GM12878 (cell line): Measurements from ENCODE around the gene VARS1. TPM values are rescaled to one million over a fixed set of nuclear protein-coding genes. Genes with fewer than 3 reads are reported as not detected.

Experiments used
- ESRRA ChIP-seq: IDR thresholded peaks from 2 replicates; pipeline ENCODE4 v1.6.1; 2012; ENCODE audit warnings: mild to moderate bottlenecking, low read length, improper control_type of control experiment
- NFXL1 ChIP-seq: fragments of 450-650 bp; IDR thresholded peaks from 2 replicates; pipeline ENCODE4 v1.6.1; 2017; ENCODE audit warnings: antibody characterized with exemption, mild to moderate bottlenecking, borderline replicate concordance
- NR2F1 ChIP-seq: fragments of 450-650 bp; conservative IDR thresholded peaks from 2 replicates; pipeline ENCODE4 v1.6.1; 2017; ENCODE audit warnings: mild to moderate bottlenecking
- PAX8 ChIP-seq: fragments of 450-650 bp; IDR thresholded peaks from 2 replicates; pipeline ENCODE4 v1.6.1; 2017; ENCODE audit warnings: mild to moderate bottlenecking, moderate library complexity
- SIN3A ChIP-seq: IDR thresholded peaks from 2 replicates; pipeline ENCODE4 v1.6.1; 2012; ENCODE audit warnings: low read depth, low read length, improper control_type of control experiment
- polyA plus RNA-seq, 11 experiments: library from polyadenylated mRNA; depleted of rRNA in 4 of 11; unstranded in 6 of 11; stranded (reverse) in 5 of 11; fragments of >200 nt; fragmentation: Nextera tagmentation in 4 of 11; fragmentation: Illumina TruSeq in 1 of 11; extraction: Ambion mirVana in 4 of 11; extraction: Trizol in 1 of 11; gene quantifications; 1 replicate in 1 of 11; 2 replicates in 10 of 11; pipeline versions ENCODE4 v1.2.1 to v1.2.3, GENCODE V29; 2011 to 2016; ENCODE audit warnings: inconsistent platforms in 2 of 11, missing spikeins in 2 of 11, low read depth in 1 of 11
- total RNA-seq, 4 experiments: library from RNA; depleted of rRNA in 3 of 4; stranded (reverse); fragments of >200 nt in 3 of 4; fragmentation: Illumina TruSeq in 1 of 4; extraction: Trizol in 1 of 4; gene quantifications; 2 replicates each; pipeline versions ENCODE4 v1.2.1 to v1.2.3, GENCODE V29; 2013 to 2021
- TF ChIP-seq, protein P1 (sequence below): IDR thresholded peaks from 2 replicates; pipeline ENCODE4 v1.6.1; 2012; ENCODE audit warnings: mild to moderate bottlenecking, low read depth, low read length
- TF ChIP-seq, protein P2 (sequence below): fragments of 450-650 bp; IDR thresholded peaks from 2 replicates; pipeline ENCODE4 v1.6.1; 2017; ENCODE audit warnings: mild to moderate bottlenecking, moderate library complexity

Gene VARS1
- total and polyA plus RNA-seq, 10 of the 15 experiments (the other 5 are each of a cell fraction or from before 2014, with no cell fraction given), result 1.2 to 243 (median 80.7) TPM

DNA sequence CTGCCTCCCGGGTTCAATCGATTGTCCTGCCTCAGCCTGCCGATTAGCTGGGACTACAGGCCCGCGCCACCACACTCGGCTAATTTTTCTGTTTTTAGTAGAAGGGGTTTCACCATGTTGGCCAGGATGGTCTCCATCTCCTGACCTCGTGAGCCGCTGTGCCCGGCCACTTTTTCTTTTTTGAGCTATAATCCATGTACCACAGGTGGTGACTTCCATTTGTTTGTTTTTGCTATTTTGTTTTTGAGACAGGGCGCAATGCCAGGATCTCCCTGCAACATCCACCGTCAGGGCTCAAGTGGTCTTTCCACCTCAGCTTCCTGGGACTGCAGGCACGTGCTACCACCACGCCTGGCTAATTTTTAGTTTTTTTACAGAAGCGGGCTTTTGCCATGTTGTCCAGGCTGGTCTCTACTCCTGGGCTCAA, 40.5 kb upstream of the VARS1 start (continued):
- TF ChIP-seq, protein P1, sequence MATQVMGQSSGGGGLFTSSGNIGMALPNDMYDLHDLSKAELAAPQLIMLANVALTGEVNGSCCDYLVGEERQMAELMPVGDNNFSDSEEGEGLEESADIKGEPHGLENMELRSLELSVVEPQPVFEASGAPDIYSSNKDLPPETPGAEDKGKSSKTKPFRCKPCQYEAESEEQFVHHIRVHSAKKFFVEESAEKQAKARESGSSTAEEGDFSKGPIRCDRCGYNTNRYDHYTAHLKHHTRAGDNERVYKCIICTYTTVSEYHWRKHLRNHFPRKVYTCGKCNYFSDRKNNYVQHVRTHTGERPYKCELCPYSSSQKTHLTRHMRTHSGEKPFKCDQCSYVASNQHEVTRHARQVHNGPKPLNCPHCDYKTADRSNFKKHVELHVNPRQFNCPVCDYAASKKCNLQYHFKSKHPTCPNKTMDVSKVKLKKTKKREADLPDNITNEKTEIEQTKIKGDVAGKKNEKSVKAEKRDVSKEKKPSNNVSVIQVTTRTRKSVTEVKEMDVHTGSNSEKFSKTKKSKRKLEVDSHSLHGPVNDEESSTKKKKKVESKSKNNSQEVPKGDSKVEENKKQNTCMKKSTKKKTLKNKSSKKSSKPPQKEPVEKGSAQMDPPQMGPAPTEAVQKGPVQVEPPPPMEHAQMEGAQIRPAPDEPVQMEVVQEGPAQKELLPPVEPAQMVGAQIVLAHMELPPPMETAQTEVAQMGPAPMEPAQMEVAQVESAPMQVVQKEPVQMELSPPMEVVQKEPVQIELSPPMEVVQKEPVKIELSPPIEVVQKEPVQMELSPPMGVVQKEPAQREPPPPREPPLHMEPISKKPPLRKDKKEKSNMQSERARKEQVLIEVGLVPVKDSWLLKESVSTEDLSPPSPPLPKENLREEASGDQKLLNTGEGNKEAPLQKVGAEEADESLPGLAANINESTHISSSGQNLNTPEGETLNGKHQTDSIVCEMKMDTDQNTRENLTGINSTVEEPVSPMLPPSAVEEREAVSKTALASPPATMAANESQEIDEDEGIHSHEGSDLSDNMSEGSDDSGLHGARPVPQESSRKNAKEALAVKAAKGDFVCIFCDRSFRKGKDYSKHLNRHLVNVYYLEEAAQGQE, result no peak
- TF ChIP-seq NFXL1, result no peak
- TF ChIP-seq NR2F1, result no peak
- TF ChIP-seq ESRRA, result no peak
- TF ChIP-seq, protein P2, sequence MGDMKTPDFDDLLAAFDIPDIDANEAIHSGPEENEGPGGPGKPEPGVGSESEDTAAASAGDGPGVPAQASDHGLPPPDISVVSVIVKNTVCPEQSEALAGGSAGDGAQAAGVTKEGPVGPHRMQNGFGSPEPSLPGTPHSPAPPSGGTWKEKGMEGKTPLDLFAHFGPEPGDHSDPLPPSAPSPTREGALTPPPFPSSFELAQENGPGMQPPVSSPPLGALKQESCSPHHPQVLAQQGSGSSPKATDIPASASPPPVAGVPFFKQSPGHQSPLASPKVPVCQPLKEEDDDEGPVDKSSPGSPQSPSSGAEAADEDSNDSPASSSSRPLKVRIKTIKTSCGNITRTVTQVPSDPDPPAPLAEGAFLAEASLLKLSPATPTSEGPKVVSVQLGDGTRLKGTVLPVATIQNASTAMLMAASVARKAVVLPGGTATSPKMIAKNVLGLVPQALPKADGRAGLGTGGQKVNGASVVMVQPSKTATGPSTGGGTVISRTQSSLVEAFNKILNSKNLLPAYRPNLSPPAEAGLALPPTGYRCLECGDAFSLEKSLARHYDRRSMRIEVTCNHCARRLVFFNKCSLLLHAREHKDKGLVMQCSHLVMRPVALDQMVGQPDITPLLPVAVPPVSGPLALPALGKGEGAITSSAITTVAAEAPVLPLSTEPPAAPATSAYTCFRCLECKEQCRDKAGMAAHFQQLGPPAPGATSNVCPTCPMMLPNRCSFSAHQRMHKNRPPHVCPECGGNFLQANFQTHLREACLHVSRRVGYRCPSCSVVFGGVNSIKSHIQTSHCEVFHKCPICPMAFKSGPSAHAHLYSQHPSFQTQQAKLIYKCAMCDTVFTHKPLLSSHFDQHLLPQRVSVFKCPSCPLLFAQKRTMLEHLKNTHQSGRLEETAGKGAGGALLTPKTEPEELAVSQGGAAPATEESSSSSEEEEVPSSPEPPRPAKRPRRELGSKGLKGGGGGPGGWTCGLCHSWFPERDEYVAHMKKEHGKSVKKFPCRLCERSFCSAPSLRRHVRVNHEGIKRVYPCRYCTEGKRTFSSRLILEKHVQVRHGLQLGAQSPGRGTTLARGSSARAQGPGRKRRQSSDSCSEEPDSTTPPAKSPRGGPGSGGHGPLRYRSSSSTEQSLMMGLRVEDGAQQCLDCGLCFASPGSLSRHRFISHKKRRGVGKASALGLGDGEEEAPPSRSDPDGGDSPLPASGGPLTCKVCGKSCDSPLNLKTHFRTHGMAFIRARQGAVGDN, result no peak
- no peak for TF ChIP-seq PAX8
- TF ChIP-seq SIN3A, result no peak
